MCF 10A (cell line): Measurements from ENCODE around the gene LARP4B. TPM values are rescaled to one million over a fixed set of nuclear protein-coding genes. Genes with fewer than 3 reads are reported as not detected.

Source experiments
- BruUV-seq: library from RNA; stranded (reverse); fragments of 400-500 nt; replicated peaks from 2 replicates; lab custom pipeline; 2021; lab: Mats Ljungman, UMichigan
- CTCF ChIA-PET: fragments of 300-600 bp; sonication (Branson Sonifier 250); formaldehyde crosslinking; extraction: SDS; loops from one replicate; lab custom pipeline; 2021; ENCODE audit warnings: antibody characterized with exemption, inconsistent platforms; lab: Yijun Ruan, JAX
- POLR2A ChIA-PET: fragments of 300-600, 350-650 bp; sonication (Branson Sonifier 250); formaldehyde crosslinking; extraction: SDS; loops from one replicate; lab custom pipeline; 2020; ENCODE audit warnings: antibody characterized with exemption, inconsistent platforms; lab: Yijun Ruan, JAX
- DNase-seq: peaks from one replicate; pipeline ENCODE4 v3.0.0-alpha.2; 2018; ENCODE audit not compliant: unreplicated experiment
- H3K27ac Mint-ChIP-seq: one replicate; pipeline ENCODE4 v1.8.0; 2022; ENCODE audit warnings: mild to moderate bottlenecking, low read depth, mixed read lengths; ENCODE audit not compliant: unreplicated experiment
- H3K27me3 Mint-ChIP-seq: one replicate; pipeline ENCODE4 v1.8.0; 2022; ENCODE audit warnings: mixed read lengths; ENCODE audit not compliant: insufficient read depth, unreplicated experiment
- H3K36me3 Mint-ChIP-seq: one replicate; pipeline ENCODE4 v1.8.0; 2022; ENCODE audit warnings: mild to moderate bottlenecking, moderate library complexity, mixed read lengths; ENCODE audit not compliant: insufficient read depth, unreplicated experiment
- H3K4me1 Mint-ChIP-seq: one replicate; pipeline ENCODE4 v1.8.0; 2022; ENCODE audit warnings: mixed read lengths; ENCODE audit not compliant: insufficient read depth, unreplicated experiment
- H3K4me3 Mint-ChIP-seq: one replicate; pipeline ENCODE4 v1.8.0; 2022; ENCODE audit warnings: mild to moderate bottlenecking, moderate library complexity, mixed read lengths; ENCODE audit not compliant: unreplicated experiment
- H3K9me3 Mint-ChIP-seq: one replicate; pipeline ENCODE4 v1.8.0; 2022; ENCODE audit warnings: mixed read lengths; ENCODE audit not compliant: unreplicated experiment
- intact Hi-C: fragments of 100-400 bp; cut with micrococcal nuclease; formaldehyde crosslinking; loops from 2 replicates; pipeline ENCODE4 v1.14.1; 2022
- total RNA-seq: library from RNA; stranded (reverse); gene quantifications from 2 replicates; pipeline ENCODE4 v1.2.3, GENCODE V29; 2022
- TF ChIP-seq, protein P1 (sequence below): fragments of 200-600 bp; IDR thresholded peaks from one replicate; pipeline ENCODE4 v1.8.0; 2022; ENCODE audit warnings: antibody characterized with exemption, mild to moderate bottlenecking; ENCODE audit not compliant: unreplicated experiment

The LARP4B gene
- total RNA-seq, 1 experiment from 2014 or later, result 131 TPM

DNA sequence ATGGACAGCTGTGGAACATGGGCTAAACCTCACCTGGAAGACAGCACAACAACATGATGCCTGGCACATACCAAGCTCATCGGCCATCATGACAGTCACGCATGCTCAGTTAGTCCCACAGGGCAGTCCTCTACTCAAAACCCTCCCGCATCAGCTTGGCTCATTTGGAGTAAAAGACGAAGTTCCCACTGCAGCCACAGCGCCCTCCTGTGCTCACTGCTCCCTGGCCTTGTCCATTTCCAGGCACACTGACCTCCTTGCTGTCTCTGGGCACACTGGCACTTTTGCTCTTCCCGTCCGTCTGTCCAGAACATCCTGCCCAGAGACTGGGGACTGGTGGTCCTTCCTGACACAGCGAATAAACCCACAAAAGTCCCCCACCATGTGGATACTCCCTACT, 66.2 kb downstream of the LARP4B start:
- Mint-ChIP-seq H3K27ac (no peak overlapping the region), H3K27me3 (no peaks in the 10 kb centered on the region), H3K9me3 (no peaks in the 10 kb centered on the region), H3K4me3 (no peak overlapping the region), H3K36me3 (peaks cover 76% of the 10 kb centered on the region), H3K4me1 (peaks cover 5% of the 10 kb centered on the region)
- ChIA-PET CTCF (no interaction called here), POLR2A (interaction anchor here (0.9 kb wide), 1 partner anchor 14 kb away, joined by 3 read pairs; no protein-coding TSS in a partner anchor)
- TF ChIP-seq, protein P1, sequence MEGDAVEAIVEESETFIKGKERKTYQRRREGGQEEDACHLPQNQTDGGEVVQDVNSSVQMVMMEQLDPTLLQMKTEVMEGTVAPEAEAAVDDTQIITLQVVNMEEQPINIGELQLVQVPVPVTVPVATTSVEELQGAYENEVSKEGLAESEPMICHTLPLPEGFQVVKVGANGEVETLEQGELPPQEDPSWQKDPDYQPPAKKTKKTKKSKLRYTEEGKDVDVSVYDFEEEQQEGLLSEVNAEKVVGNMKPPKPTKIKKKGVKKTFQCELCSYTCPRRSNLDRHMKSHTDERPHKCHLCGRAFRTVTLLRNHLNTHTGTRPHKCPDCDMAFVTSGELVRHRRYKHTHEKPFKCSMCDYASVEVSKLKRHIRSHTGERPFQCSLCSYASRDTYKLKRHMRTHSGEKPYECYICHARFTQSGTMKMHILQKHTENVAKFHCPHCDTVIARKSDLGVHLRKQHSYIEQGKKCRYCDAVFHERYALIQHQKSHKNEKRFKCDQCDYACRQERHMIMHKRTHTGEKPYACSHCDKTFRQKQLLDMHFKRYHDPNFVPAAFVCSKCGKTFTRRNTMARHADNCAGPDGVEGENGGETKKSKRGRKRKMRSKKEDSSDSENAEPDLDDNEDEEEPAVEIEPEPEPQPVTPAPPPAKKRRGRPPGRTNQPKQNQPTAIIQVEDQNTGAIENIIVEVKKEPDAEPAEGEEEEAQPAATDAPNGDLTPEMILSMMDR, result no peak
- BruUV-seq, result no TSS peak
- DNase-seq, result no peak
- intact Hi-C loops, result no loop called here

DNA sequence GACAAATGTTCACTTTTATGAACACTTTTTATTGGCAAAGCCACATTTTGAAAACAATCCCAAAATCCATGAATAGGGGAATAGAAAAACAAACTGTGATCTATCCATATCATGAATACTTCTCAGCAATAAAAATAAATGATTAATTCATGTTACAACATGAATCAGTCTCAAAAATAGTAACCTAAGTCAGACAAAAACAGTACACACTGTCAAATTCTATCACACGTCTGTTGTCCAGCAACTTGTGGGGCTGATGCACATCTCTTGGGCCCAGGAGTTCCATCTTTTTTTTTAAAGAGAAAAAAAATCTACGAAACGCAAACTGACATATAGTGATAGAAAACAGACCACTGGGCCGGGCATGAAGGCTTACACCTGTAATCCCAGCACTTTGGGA, 71.0 kb downstream of the LARP4B start:
- H3K36me3 Mint-ChIP-seq, result peaks cover 89% of the 10 kb centered on the region
- BruUV-seq, result no TSS peak
- no peak overlapping the region for H3K4me3 Mint-ChIP-seq

DNA sequence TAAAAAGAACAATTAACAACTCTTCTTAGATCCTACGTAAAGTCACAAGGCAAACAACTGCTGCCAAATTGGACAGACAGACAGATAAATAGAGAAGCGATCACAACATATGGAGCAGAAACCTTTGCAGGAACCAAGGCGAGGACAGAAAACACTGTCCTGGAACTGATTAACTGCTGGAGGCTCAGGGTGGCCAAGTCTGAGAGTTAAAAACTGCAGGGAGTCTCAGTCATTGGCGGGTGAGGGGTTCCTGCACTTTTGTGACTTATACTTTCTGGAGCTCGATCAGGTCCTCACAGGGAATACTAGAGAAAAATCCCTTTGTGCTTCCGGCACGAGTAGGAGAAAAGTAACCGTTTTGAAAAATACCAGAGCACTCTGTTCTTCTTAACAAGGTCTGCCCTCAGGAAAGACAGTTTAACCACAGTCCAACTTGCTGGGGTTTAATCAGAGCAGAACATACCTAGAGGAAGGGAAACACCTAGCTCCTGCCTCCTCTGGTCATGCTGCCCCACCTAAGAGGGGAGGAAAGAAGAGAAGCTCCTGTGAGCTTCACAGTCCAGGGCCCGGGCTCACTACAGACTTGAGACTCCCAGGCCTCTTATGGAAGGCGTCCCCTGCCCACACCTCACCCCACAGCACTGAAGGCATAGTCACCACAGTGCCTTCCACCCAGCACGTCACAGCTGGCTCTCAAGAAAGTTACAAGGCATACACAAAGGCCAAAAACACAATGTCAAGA, 74.9 kb downstream of the LARP4B start:
- Mint-ChIP-seq H3K9me3 (no peaks in the 10 kb centered on the region), H3K27me3 (no peaks in the 10 kb centered on the region), H3K36me3 (peaks cover 80% of the 10 kb centered on the region), H3K4me1 (no peaks in the 10 kb centered on the region), H3K4me3 (no peak overlapping the region), H3K27ac (no peak overlapping the region)
- ChIA-PET CTCF (no interaction called here), POLR2A (no interaction called here)
- intact Hi-C loops, result no loop called here
- TF ChIP-seq, protein P1, result no peak
- no peak for DNase-seq
- no TSS peak for BruUV-seq

More for the DNA sequence above, 71.0 kb downstream of the LARP4B start:
- TF ChIP-seq, protein P1, result no peak
- no peaks in the 10 kb centered on the region for H3K27me3 Mint-ChIP-seq
- H3K9me3 Mint-ChIP-seq, result no peaks in the 10 kb centered on the region
- POLR2A ChIA-PET, result interaction anchor here (0.6 kb wide), 1 partner anchor 222 kb away, joined by 3 read pairs; no protein-coding TSS in a partner anchor
- intact Hi-C loops, result no loop called here
- CTCF ChIA-PET, result interaction anchor here (0.6 kb wide), 1 partner anchor 381 kb away, joined by 5 read pairs; no protein-coding TSS in a partner anchor
- no peak for DNase-seq
- no peak overlapping the region for H3K27ac Mint-ChIP-seq
- H3K4me1 Mint-ChIP-seq, result no peaks in the 10 kb centered on the region

DNA sequence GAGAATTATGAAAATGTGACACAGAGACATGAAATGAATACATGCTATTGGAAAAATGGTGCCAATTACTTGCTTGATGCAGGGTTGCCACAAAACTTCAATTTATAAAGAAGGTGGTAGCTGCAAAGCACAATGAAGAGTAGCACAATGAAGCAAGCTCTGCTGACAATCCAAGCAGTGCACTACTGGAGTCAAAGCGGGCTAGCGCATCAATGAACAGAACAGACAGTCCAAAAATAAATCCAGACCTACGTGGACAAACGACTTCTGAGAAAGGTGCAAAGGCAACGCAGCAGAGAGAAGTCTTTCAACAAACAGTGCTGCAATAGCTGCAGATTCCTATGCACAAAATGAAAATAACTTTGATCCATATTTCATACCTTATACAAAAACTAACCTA, 75.8 kb downstream of the LARP4B start:
- Mint-ChIP-seq H3K4me3 (no peak overlapping the region), H3K27ac (no peak overlapping the region), H3K36me3 (peaks cover 80% of the 10 kb centered on the region), H3K9me3 (peaks cover 6% of the 10 kb centered on the region), H3K4me1 (no peaks in the 10 kb centered on the region), H3K27me3 (no peaks in the 10 kb centered on the region)
- CTCF ChIA-PET, result interaction anchor here (1.0 kb wide), 1 partner anchor 12 kb away, joined by 3 read pairs; no protein-coding TSS in a partner anchor
- no peak for DNase-seq
- intact Hi-C loops, result no loop called here
- no TSS peak for BruUV-seq
- POLR2A ChIA-PET, result no interaction called here
- TF ChIP-seq, protein P1, result no peak
